Measurements from ENCODE around the gene LCA5L.
A peak's percentile ranks its signal among the peaks of the same experiment; 100 is the strongest.

- TF ChIP-seq, protein P1, sequence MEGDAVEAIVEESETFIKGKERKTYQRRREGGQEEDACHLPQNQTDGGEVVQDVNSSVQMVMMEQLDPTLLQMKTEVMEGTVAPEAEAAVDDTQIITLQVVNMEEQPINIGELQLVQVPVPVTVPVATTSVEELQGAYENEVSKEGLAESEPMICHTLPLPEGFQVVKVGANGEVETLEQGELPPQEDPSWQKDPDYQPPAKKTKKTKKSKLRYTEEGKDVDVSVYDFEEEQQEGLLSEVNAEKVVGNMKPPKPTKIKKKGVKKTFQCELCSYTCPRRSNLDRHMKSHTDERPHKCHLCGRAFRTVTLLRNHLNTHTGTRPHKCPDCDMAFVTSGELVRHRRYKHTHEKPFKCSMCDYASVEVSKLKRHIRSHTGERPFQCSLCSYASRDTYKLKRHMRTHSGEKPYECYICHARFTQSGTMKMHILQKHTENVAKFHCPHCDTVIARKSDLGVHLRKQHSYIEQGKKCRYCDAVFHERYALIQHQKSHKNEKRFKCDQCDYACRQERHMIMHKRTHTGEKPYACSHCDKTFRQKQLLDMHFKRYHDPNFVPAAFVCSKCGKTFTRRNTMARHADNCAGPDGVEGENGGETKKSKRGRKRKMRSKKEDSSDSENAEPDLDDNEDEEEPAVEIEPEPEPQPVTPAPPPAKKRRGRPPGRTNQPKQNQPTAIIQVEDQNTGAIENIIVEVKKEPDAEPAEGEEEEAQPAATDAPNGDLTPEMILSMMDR (IDR thresholded peaks at IDR 0.05; ENCODE audit: poor library complexity, severe bottlenecking): peak; percentile 78
- TF ChIP-seq POLR2AphosphoS5 (IDR thresholded peaks at IDR 0.05) (no peak), EZH2 (IDR thresholded peaks at IDR 0.05; ENCODE audit: borderline replicate concordance, insufficient read depth, low read length, poor library complexity, severe bottlenecking) (no peak), EP300 (conservative IDR thresholded peaks at IDR 0.05; ENCODE audit: poor library complexity, severe bottlenecking) (no peak)
Measured at GRCh38 chr21:39441502-39442475, 3.8 kb downstream of the LCA5L start.

All from neural cell (in vitro differentiated cells).